Ovary (tissue), 3 donors: ENCODE measurements around the gene TMED3.

Experiments used
- EP300 ChIP-seq: sonication (generic); formaldehyde crosslinking; IDR thresholded peaks from one replicate; pipeline ENCODE4 v1.6.1; 2017; ENCODE audit warnings: antibody characterized with exemption
- TF ChIP-seq, protein P1 (sequence below), 3 donors: fragments of 450-650 bp in 2 of 3; fragments of 200-600 bp in 1 of 3; IDR thresholded peaks; one replicate each; pipeline versions ENCODE4 v1.5.1 to v1.8.0; 2016 to 2022; ENCODE audit warnings: antibody characterized with exemption in 3 of 3, mild to moderate bottlenecking in 1 of 3
- donor health status: DM: no; HTN: no; CAD: no.

DNA sequence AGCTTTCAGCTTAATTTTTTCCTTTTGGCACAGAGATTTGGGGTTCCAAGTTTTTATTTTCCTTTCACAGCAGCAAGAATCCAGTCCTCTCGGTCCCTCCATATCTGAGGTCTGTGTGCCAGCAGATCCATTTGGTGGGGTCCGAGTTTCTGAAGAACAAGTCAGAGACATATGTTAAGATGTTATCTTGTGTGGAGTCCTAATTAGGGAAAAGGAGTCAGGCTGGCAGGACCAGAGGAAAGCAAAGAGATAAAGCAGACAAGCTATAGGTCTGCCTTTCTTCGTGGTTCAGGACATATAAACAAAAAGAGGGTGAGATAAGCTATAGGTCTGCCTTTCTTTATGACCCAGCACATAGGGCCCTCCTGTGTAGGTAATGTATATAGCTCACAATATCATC, 54.9 kb downstream of the TMED3 start:
- TF ChIP-seq EP300 = no peak
- TF ChIP-seq, protein P1, sequence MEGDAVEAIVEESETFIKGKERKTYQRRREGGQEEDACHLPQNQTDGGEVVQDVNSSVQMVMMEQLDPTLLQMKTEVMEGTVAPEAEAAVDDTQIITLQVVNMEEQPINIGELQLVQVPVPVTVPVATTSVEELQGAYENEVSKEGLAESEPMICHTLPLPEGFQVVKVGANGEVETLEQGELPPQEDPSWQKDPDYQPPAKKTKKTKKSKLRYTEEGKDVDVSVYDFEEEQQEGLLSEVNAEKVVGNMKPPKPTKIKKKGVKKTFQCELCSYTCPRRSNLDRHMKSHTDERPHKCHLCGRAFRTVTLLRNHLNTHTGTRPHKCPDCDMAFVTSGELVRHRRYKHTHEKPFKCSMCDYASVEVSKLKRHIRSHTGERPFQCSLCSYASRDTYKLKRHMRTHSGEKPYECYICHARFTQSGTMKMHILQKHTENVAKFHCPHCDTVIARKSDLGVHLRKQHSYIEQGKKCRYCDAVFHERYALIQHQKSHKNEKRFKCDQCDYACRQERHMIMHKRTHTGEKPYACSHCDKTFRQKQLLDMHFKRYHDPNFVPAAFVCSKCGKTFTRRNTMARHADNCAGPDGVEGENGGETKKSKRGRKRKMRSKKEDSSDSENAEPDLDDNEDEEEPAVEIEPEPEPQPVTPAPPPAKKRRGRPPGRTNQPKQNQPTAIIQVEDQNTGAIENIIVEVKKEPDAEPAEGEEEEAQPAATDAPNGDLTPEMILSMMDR (IDR thresholded peaks at IDR 0.05) = no peak
